ENCODE data around the gene COL12A1.

The COL12A1 gene

GRCh38 chr6:75096966-75097365 is 108.9 kb downstream of the COL12A1 start:
- no peak for DNase-seq

- DNase-seq = no peak
Measured at GRCh38 chr6:75094614-75095200, 111.1 kb downstream of the COL12A1 start.

- no peak for DNase-seq
Measured at GRCh38 chr6:75091467-75092190, 114.2 kb downstream of the COL12A1 start.

- DNase-seq = no peak
Measured at GRCh38 chr6:75090576-75090975, 115.3 kb downstream of the COL12A1 start.

GRCh38 chr6:75089921-75090320 is 115.9 kb downstream of the COL12A1 start:
- no peak for DNase-seq

GRCh38 chr6:75089151-75089897 is 116.5 kb downstream of the COL12A1 start:
- DNase-seq = no peak

- DNase-seq = no peak
Measured at GRCh38 chr6:75085931-75086635, 119.8 kb downstream of the COL12A1 start.

- DNase-seq = no peak
Measured at GRCh38 chr6:75084872-75085381, 120.9 kb downstream of the COL12A1 start.

- no peak for DNase-seq
Measured at GRCh38 chr6:75084018-75084417, 121.8 kb downstream of the COL12A1 start.

GRCh38 chr6:75081921-75082320 is 123.9 kb downstream of the COL12A1 start:
- DNase-seq = no peak

GRCh38 chr6:75081047-75081446 is 124.8 kb downstream of the COL12A1 start:
- DNase-seq = no peak

GRCh38 chr6:75079589-75079988 is 126.3 kb downstream of the COL12A1 start:
- DNase-seq = no peak

GRCh38 chr6:75077701-75078100 is 128.2 kb downstream of the COL12A1 start:
- DNase-seq = no peak

GRCh38 chr6:75076009-75076408 is 129.8 kb downstream of the COL12A1 start:
- DNase-seq = no peak

- DNase-seq = no peak
Measured at GRCh38 chr6:75070244-75070643, 135.6 kb downstream of the COL12A1 start.

- no peak for DNase-seq
Measured at GRCh38 chr6:75065523-75065922, 140.3 kb downstream of the COL12A1 start.

- DNase-seq = no peak
Measured at GRCh38 chr6:75052491-75052890, 153.4 kb downstream of the COL12A1 start.

- DNase-seq = no peak
Measured at GRCh38 chr6:75049308-75049707, 156.5 kb downstream of the COL12A1 start.

GRCh38 chr6:75044846-75045245 is 161.0 kb downstream of the COL12A1 start:
- no peak for DNase-seq

GRCh38 chr6:75041381-75041780 is 164.5 kb downstream of the COL12A1 start:
- DNase-seq = no peak

Data from CD4-positive, alpha-beta T cell treated with Interleukin-12 subunit alpha and Interleukin-12 subunit beta, for 1 hour (primary cell).